Measurements from ENCODE around the gene ATP6V0C. TPM values are rescaled to one million over a fixed set of nuclear protein-coding genes. Genes with fewer than 3 reads are reported as not detected.

The ATP6V0C gene
- total RNA-seq: 10 to 100 TPM; 33.2 to 51.5 (median 42.5) TPM
- 100 to 1,000 TPM in 1 of 3 donors, 10 to 100 TPM in 2; 79.3 to 233 (median 99.0) TPM for polyA plus RNA-seq

- no peaks in the 10 kb centered on the region for H3K9me3 ChIP-seq
- H3K36me3 ChIP-seq: no peaks in the 10 kb centered on the region
- DNase-seq: peak; percentile 96
- intact Hi-C loops (cut with DNase I): loop anchor here (5.0 kb wide), 1 partner anchor 36 kb away; the partner anchor contains the start of gene TBC1D24
- TF ChIP-seq EP300 (IDR thresholded peaks at IDR 0.05): peak in 1 of 4 donors; percentile 1
- no peak for TF ChIP-seq CTCF (IDR thresholded peaks at IDR 0.05)
- TF ChIP-seq POLR2A (IDR thresholded peaks at IDR 0.05): peak; percentile 79 to 80
- TF ChIP-seq POLR2AphosphoS5 (IDR thresholded peaks at IDR 0.05): peak; percentile 91 to 96 (median 93)
- WGBS, 2 donors: 1 to 2% methylated on average over 122 of the region's 122 CpGs
- peak within 1 kb of the TSS; percentile 92 to 100 (median 100) for H3K4me3 ChIP-seq
- no peaks in the 10 kb centered on the region for H3K27me3 ChIP-seq
- H3K4me1 ChIP-seq: peaks cover 0 to 64% (median 61%) of the 10 kb centered on the region in 4 donors
- H3K27ac ChIP-seq: peak within 1 kb of the TSS; percentile 97 to 99 (median 98)
Measured at GRCh38 chr16:2513405-2514332, at the start of gene ATP6V0C. Gene ATP6V0C (plus strand): TSS chr16:2513952. CDS start chr16:2514104, 152 bp downstream.

- 88 to 91% methylated on average over 12 of the region's 12 CpGs for WGBS, 2 donors
- Histone ChIP-seq H3K27me3 (peaks cover 7 to 24% (median 8%) of the 10 kb centered on the region in 3 donors), H3K27ac (no peak overlapping the region), H3K36me3 (no peaks in the 10 kb centered on the region), H3K4me3 (no peak overlapping the region), H3K4me1 (peaks cover 0 to 33% (median 29%) of the 10 kb centered on the region in 4 donors), H3K9me3 (no peaks in the 10 kb centered on the region)
- TF ChIP-seq EP300 (IDR thresholded peaks at IDR 0.05) (no peak), POLR2A (IDR thresholded peaks at IDR 0.05) (no peak), POLR2AphosphoS5 (IDR thresholded peaks at IDR 0.05) (no peak), CTCF (IDR thresholded peaks at IDR 0.05) (no peak)
- no peak for DNase-seq
- intact Hi-C loops (cut with DNase I): no loop called here
Measured at GRCh38 chr16:2464333-2464732, 49.4 kb upstream of the ATP6V0C start.

- no peak for TF ChIP-seq POLR2AphosphoS5 (IDR thresholded peaks at IDR 0.05)
- no peak for TF ChIP-seq POLR2A (IDR thresholded peaks at IDR 0.05)
- TF ChIP-seq CTCF (IDR thresholded peaks at IDR 0.05): no peak
- TF ChIP-seq EP300 (IDR thresholded peaks at IDR 0.05): no peak
- peaks cover 0 to 24% (median 22%) of the 10 kb centered on the region in 4 donors for H3K4me1 ChIP-seq
- no peak overlapping the region for H3K4me3 ChIP-seq
- H3K27me3 ChIP-seq: peaks cover 9 to 39% (median 22%) of the 10 kb centered on the region in 3 donors
- no peak for DNase-seq
- H3K9me3 ChIP-seq: no peaks in the 10 kb centered on the region
- intact Hi-C loops (cut with DNase I): loop anchor here (2.0 kb wide), 1 partner anchor 37 kb away; the partner anchor contains the start of gene CCNF
- 89% methylated on average over 12 of the region's 12 CpGs for WGBS, 2 donors
- H3K36me3 ChIP-seq: no peaks in the 10 kb centered on the region
- no peak overlapping the region for H3K27ac ChIP-seq
Measured at GRCh38 chr16:2465653-2466415, 47.9 kb upstream of the ATP6V0C start.

GRCh38 chr16:2466667-2467527 lies 46.9 kb upstream of the ATP6V0C start:
- Histone ChIP-seq H3K4me3 (peak overlapping the region in 2 of 4 donors; percentile 60 to 69), H3K36me3 (no peaks in the 10 kb centered on the region), H3K4me1 (peaks cover 0 to 35% (median 33%) of the 10 kb centered on the region in 4 donors), H3K9me3 (no peaks in the 10 kb centered on the region), H3K27ac (peak overlapping the region in 1 of 4 donors; percentile 66), H3K27me3 (peaks cover 20 to 50% (median 33%) of the 10 kb centered on the region in 3 donors)
- peak; percentile 63 for DNase-seq
- intact Hi-C loops (cut with DNase I): loop anchor here (2.0 kb wide), 1 partner anchor 38 kb away; the partner anchor contains the start of gene CCNF
- TF ChIP-seq POLR2AphosphoS5 (IDR thresholded peaks at IDR 0.05) (no peak), CTCF (IDR thresholded peaks at IDR 0.05) (no peak), EP300 (IDR thresholded peaks at IDR 0.05) (no peak), POLR2A (IDR thresholded peaks at IDR 0.05) (no peak)
- 67 to 80% methylated on average over 29 of the region's 29 CpGs for WGBS, 2 donors
